Hepatic stellate cell (primary cell): ENCODE measurements around the gene XRCC6.
"Not testable (repeated sequence)": the region's sequence is repeated elsewhere in the genome, so short reads cannot be mapped to it uniquely, and the experiment has no call there.

Experiments used
- DNase-seq: peaks from one replicate; pipeline ENCODE4 v3.0.0; 2011; ENCODE audit warnings: low spot score

The XRCC6 gene

GRCh38 chr22:41621099-41621910 is at the start of gene XRCC6:
Gene XRCC6 (plus strand): TSS chr22:41621295. CDS start chr22:41622005, 710 bp downstream.
- peak; percentile 100 for DNase-seq

DNA sequence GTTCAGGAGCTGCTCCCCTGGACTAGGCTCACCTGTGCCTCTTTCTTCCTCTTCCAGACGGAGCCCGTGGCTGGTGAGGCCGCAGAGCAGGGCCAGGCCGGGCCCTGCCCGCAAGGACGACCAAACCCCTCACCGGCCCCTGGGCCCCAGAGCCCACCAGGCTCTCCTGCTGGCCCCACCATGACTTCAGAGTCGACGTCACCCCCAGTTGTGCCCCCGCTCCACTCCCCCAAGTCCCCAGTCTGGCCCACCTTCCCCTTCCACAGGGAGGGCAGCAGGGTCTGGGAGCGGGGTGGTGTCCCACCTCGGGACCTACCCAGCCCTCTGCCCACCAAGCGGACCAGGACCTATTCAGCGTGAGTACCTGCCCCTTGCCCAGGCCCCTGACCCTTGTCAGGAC is 49.3 kb upstream of the XRCC6 start:
- DNase-seq = no peak

- not testable (repeated sequence) for DNase-seq
Measured at GRCh38 chr22:41572305-41572704, 48.8 kb upstream of the XRCC6 start.

GRCh38 chr22:41573677-41574076 is 47.4 kb upstream of the XRCC6 start:
- no peak for DNase-seq

- no peak for DNase-seq
Measured at GRCh38 chr22:41574847-41575381, 46.2 kb upstream of the XRCC6 start.

DNA sequence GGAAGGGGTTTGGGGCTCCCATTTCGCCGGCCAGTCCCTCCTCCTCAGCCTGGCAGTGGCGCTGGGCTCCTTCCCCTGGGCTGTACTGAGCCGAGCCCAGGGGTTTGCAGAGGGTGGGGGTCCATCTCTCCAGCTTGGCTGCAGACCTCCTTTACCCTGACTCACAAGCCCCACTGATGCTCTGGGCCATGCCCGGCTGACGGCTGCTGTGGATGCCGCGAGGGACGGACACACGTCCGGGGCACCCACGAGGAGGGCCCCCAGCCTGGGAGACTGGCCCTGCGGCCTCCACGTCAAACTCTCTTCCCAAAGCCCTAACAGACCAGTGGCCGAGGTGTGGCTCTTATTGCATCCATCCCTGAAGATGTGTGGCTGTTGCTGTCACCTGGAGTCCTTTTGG is 45.6 kb upstream of the XRCC6 start:
- DNase-seq = no peak

GRCh38 chr22:41576877-41577276 is 44.2 kb upstream of the XRCC6 start:
- DNase-seq = peak; percentile 61

DNA sequence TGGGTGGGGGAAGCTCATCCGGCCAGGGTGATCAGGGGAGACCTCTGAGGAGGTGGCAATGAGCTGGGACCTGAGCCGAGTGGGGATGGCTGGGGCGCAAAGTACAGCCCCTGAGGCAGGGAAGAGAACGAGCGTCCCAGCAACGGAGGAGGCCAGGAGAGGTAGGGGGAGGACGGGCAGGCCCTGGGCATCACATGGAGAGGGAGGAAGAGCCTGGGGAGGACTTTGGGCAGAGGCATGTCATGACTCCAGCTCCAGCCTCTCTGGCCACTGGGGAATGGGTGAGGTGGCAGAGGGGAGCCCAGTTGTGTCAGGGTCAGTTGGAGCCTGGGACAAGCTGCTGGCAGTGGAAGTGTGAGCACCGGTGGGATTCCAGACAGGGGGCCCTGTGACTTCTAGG is 43.0 kb upstream of the XRCC6 start:
- DNase-seq = no peak

DNA sequence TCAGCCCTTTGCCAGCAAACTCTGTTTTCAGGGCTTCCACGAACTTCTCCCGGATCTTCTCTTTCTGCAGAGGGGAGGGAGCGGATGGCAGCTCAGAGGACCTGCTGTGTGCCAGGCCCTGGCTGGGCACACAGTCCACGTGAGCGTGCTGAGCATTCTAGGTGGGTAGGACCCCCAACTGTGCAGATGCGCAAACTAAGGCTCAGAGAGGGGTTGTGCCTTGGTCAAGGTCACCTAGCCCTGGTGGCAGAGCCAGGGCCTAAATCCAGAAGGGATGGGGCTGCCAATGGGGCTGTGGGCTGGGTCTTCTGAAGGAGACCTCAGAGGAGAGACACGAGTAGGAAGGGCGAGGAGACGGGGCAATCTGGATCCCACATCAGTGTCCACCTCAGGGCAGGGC is 42.3 kb upstream of the XRCC6 start:
- no peak for DNase-seq

DNA sequence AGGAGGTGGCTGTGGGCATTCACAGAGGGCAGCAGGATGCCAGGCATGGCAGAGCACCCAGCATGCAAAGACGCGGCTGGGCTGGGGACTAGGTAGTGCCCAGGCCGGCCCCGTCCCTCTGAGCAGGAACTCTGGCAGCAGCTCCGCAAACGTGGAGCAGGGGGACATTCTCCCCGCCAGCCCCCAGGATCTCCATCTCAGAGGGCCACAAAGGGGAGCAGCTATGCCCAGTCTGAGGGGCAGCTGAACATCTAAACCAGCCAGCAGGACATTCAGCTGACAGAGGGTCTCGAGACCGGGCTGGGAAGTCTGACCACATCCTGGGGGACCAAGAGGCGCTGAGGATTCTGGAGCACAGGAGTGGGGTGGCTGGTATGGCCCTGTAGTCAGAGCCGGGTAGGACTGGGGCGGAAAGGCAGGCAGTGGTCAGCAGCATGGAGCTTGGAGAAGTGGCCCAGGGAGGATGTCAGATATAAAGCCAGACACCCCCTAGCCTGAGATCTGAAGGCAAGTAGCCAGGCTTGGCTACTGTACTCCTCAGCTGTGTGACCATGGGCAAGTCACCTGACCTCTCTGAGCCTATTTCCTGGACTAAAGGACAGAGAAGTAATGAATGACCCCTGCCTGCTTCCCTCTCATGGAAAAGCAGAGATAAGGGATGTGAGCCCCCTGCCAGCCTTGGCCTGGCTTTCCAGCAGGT is 41.6 kb upstream of the XRCC6 start:
- DNase-seq = no peak

DNA sequence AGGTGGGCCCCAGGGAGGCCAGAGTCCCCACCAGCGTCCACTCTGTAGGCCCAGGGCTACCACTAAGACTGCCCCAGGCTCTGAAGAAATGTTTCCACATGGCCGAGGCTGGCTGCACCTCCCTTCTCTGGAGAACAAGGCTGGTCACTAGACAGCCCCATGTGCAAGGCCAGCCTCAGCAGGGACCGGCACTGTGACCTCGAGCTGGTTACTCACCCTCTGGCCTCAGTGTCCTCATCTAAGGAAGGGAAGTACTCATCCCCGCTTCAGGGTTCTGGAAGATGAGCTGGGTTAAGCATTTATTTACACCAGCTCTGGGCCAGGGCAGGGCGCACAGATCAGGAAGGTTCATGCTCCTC is 41.1 kb upstream of the XRCC6 start:
- no peak for DNase-seq

DNA sequence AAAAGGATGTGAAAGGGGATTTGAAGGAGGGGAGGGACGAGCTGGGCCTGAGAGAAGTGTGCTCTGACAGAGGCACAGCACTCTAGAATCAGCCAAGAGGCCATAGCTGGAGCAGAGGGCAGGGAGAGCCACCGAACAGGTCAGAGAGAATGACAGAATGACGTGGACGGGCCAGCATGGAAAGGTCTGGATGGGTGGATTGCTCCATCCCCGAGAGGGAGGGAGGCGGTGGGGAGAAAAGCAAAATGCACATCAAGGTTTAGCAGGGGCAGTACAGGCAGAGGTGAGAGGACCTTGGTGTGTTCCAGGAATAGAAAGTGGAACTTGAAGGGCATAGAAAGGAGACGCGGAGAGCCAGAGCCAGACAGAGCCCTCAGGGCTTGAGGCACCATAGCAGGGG is 38.4 kb upstream of the XRCC6 start:
- no peak for DNase-seq

DNA sequence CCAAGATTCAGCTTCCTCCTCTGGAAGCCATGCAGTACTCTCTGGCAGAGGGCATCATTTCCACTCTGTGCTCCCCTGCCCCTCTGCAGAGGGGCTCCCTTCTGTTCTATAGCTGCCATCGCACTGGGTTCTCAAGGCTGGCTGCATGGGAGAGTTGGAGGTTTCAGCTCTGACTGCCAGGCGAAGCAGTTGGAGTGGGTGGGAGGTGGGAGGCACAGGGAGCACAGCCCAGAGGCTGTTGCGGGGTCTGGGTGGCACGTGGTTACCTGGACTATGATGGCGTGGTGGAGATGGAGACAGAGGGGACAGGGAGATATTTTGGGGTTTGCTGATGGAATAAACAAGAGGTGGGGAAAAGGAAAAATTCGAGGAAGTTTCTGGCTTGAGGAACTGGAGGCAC is 36.2 kb upstream of the XRCC6 start:
- DNase-seq = no peak

- DNase-seq = no peak
Measured at GRCh38 chr22:41585898-41586297, 35.2 kb upstream of the XRCC6 start.

DNA sequence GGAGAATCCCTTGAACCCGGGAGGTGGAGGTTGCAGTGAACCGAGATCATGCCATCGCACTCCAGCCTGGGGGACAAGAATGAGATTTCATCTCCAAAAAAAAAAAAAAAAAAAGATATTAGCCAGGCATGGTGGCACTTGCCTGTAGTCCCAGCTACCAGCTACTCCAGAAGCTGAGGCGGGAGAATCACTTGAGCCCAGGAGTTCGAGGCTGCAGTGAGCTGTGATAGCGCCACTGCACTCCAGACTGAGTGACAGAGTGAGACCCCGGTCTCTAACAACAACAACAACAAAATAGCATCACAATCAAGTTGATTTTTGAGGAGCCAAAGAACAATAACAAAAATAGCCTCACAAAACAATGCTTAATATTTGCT is 33.8 kb upstream of the XRCC6 start:
- no peak for DNase-seq

- peak; percentile 100 for DNase-seq
Measured at GRCh38 chr22:41589391-41590241, 31.5 kb upstream of the XRCC6 start, which contains the start of gene PMM1. Gene PMM1 (minus strand): TSS chr22:41589840. CDS start chr22:41589805, 35 bp downstream.

GRCh38 chr22:41593336-41593960 is 27.6 kb upstream of the XRCC6 start:
- DNase-seq = not testable (repeated sequence)

DNA sequence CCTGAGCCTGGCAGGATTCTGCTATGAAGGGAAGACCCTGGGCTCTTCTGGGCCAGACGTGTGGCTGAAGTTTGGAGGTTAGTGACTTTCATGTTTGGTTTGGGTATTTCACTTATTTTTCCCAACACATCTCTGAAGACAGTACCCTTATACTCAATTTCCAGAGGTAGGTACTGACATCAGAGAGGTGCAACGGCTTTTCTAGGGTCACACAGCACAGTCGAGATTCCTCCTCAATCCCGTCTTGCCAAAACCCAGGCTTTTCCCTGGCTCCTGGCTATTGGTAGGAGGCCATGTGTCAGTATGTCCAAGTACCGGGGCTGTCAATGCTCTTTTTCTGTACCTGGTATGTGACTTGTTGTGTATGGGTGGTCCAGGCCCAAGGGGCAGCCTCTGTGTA is 25.4 kb upstream of the XRCC6 start:
- no peak for DNase-seq

- peak; percentile 69 for DNase-seq
Measured at GRCh38 chr22:41596776-41597634, 24.1 kb upstream of the XRCC6 start.

DNA sequence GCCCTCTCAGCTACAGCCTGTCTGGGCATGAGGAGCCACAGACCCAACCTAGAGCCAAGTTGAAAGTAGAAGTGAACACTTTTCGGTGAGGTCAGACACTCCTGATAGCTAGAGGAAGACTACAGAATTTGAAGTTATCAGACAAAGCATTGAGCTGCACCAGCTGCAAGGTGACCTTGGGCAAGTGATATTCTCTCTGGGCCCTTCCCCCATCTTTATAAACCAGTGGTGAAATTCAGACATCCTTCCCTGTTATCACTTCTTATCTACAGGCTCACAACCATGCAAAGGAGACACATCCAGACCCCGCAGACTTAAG is 23.5 kb upstream of the XRCC6 start:
- DNase-seq = no peak

DNA sequence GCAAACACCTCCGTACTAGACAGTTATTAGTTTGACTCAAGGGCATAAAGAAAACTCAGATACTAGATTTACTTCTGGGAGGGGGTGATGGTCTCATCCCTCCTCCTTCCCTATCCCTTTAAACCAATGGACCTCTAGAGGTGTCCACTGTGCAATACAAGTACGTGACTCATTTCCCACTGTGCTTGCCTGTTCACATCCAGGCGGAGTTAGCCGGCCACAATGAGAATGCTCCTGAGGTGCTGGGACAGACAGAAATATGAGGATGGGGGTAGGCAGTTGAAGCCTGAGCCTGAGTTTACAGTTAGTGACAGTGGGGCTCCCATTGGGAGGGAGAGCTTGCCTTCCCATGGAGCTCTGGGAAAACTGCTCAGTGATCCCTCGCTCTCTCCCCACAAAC is 23.0 kb upstream of the XRCC6 start:
- peak; percentile 86 for DNase-seq
